ENCODE measurements around the gene PLXNA4. TPM values are rescaled to one million over a fixed set of nuclear protein-coding genes. Genes with fewer than 3 reads are reported as not detected.

Gene PLXNA4
- total RNA-seq, 1 donor from 2014 or later: 14.0 TPM

DNA sequence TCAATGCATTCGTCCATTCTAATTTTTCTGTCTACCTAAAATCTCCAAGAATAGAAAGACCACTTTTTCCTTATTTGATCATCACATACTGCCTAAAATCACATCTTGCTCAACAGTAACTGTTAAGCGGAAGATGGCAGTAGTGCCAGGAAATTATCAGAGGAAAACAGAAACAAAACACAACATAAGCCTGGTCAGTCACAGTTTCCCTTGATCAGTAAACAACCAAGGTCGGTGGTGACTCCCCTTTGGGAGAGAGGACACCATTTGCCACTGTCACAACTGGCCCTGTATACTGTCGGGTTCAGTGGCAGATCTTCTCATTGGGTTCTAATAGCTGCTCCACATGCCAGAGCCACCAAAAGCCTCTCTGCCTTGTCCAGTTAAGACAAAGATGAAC lies 106.6 kb downstream of the PLXNA4 start:
- H3K27ac ChIP-seq: no peak overlapping the region
- H3K4me1 ChIP-seq: peaks cover 16% of the 10 kb centered on the region
- no peaks in the 10 kb centered on the region for H3K9me3 ChIP-seq
- intact Hi-C loops (cut with DNase I): no loop called here
- TF ChIP-seq POLR2AphosphoS5 (IDR thresholded peaks at IDR 0.05; ENCODE audit: insufficient read depth in 1 of 2, low read depth in 1 of 2) (no peak), CTCF (IDR thresholded peaks at IDR 0.05) (no peak), POLR2A (IDR thresholded peaks at IDR 0.05) (no peak)
- no peak for DNase-seq (ENCODE audit: extremely low spot score in 2 of 2)
- no peak overlapping the region for H3K4me3 ChIP-seq
- H3K36me3 ChIP-seq: no peaks in the 10 kb centered on the region
- H3K27me3 ChIP-seq: no peaks in the 10 kb centered on the region

- intact Hi-C loops (cut with DNase I): no loop called here
- H3K9me3 ChIP-seq: no peaks in the 10 kb centered on the region
- DNase-seq (ENCODE audit: extremely low spot score in 2 of 2): no peak
- no peak overlapping the region for H3K27ac ChIP-seq
- H3K4me3 ChIP-seq: no peak overlapping the region
- H3K27me3 ChIP-seq: no peaks in the 10 kb centered on the region
- H3K4me1 ChIP-seq: peaks cover 12% of the 10 kb centered on the region
- no peaks in the 10 kb centered on the region for H3K36me3 ChIP-seq
- no peak for TF ChIP-seq CTCF (IDR thresholded peaks at IDR 0.05)
- no peak for TF ChIP-seq POLR2A (IDR thresholded peaks at IDR 0.05)
- no peak for TF ChIP-seq POLR2AphosphoS5 (IDR thresholded peaks at IDR 0.05; ENCODE audit: insufficient read depth in 1 of 2, low read depth in 1 of 2)
Observed at GRCh38 chr7:132469264-132469663, 107.0 kb downstream of the PLXNA4 start.

- Histone ChIP-seq H3K4me1 (no peaks in the 10 kb centered on the region), H3K9me3 (no peaks in the 10 kb centered on the region), H3K27me3 (no peaks in the 10 kb centered on the region), H3K36me3 (no peaks in the 10 kb centered on the region), H3K27ac (no peak overlapping the region), H3K4me3 (no peak overlapping the region)
- no peak for TF ChIP-seq POLR2AphosphoS5 (IDR thresholded peaks at IDR 0.05; ENCODE audit: insufficient read depth in 1 of 2, low read depth in 1 of 2)
- no peak for TF ChIP-seq POLR2A (IDR thresholded peaks at IDR 0.05)
- no peak for TF ChIP-seq CTCF (IDR thresholded peaks at IDR 0.05)
- DNase-seq (ENCODE audit: extremely low spot score in 2 of 2): no peak
- intact Hi-C loops (cut with DNase I): no loop called here
Observed at GRCh38 chr7:132466367-132466766, 109.9 kb downstream of the PLXNA4 start.

- H3K27ac ChIP-seq: no peak overlapping the region
- H3K9me3 ChIP-seq: no peaks in the 10 kb centered on the region
- intact Hi-C loops (cut with DNase I): no loop called here
- DNase-seq (ENCODE audit: extremely low spot score in 2 of 2): no peak
- H3K4me3 ChIP-seq: no peak overlapping the region
- no peaks in the 10 kb centered on the region for H3K36me3 ChIP-seq
- no peaks in the 10 kb centered on the region for H3K4me1 ChIP-seq
- no peak for TF ChIP-seq POLR2A (IDR thresholded peaks at IDR 0.05)
- no peak for TF ChIP-seq POLR2AphosphoS5 (IDR thresholded peaks at IDR 0.05; ENCODE audit: insufficient read depth in 1 of 2, low read depth in 1 of 2)
- TF ChIP-seq CTCF (IDR thresholded peaks at IDR 0.05): no peak
- H3K27me3 ChIP-seq: no peaks in the 10 kb centered on the region
Observed at GRCh38 chr7:132465516-132465915, 110.8 kb downstream of the PLXNA4 start.

DNA sequence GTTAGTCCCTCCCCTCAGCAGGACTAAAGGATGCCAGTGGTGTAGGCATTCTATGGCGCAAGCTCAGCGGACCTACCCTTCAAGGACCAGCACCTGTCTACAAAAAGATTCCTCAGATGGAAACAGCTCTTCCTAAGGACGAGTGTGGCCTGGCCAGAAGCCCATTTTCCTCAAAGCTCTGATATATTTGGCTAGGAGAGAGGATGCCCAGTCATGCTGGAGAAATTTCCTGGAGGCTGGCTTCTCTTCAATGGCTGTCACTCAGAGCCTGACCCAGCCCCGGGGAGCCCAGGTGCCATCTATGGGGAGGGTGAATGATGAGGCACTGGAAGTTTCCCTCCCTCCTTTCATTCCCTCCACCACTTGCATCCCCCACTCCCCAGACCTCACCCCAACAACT lies 111.5 kb downstream of the PLXNA4 start:
- no peak for DNase-seq (ENCODE audit: extremely low spot score in 2 of 2)
- no peaks in the 10 kb centered on the region for H3K9me3 ChIP-seq
- H3K36me3 ChIP-seq: no peaks in the 10 kb centered on the region
- TF ChIP-seq CTCF (IDR thresholded peaks at IDR 0.05) (no peak), POLR2AphosphoS5 (IDR thresholded peaks at IDR 0.05; ENCODE audit: insufficient read depth in 1 of 2, low read depth in 1 of 2) (no peak), POLR2A (IDR thresholded peaks at IDR 0.05) (no peak)
- intact Hi-C loops (cut with DNase I): no loop called here
- no peak overlapping the region for H3K4me3 ChIP-seq
- H3K4me1 ChIP-seq: no peaks in the 10 kb centered on the region
- H3K27me3 ChIP-seq: no peaks in the 10 kb centered on the region
- H3K27ac ChIP-seq: no peak overlapping the region

All from vagina (tissue), 2 donors.